ENCODE measurements around the gene PPIL4.

The PPIL4 gene

GRCh38 chr6:149545754-149546471 is at the start of gene PPIL4:
Gene PPIL4 (minus strand): TSS chr6:149546043. CDS start chr6:149546005, 38 bp downstream.
- DNase-seq (ENCODE audit: low spot score), result peak; percentile 96
- peaks cover 25% of the 10 kb centered on the region for H3K4me1 Mint-ChIP-seq (ENCODE audit: low read depth)
- peaks cover 2% of the 10 kb centered on the region for H3K27me3 Mint-ChIP-seq (ENCODE audit: low read depth)
- H3K9me3 Mint-ChIP-seq, result no peaks in the 10 kb centered on the region
- peak within 1 kb of the TSS; percentile 97 for H3K4me3 Mint-ChIP-seq
- H3K27ac Mint-ChIP-seq, result peak within 1 kb of the TSS; percentile 98
- H3K36me3 Mint-ChIP-seq (ENCODE audit: low read depth), result no peaks in the 10 kb centered on the region

- no peaks in the 10 kb centered on the region for H3K4me1 Mint-ChIP-seq (ENCODE audit: low read depth)
- peaks cover 36% of the 10 kb centered on the region for H3K36me3 Mint-ChIP-seq (ENCODE audit: low read depth)
- H3K27ac Mint-ChIP-seq, result no peak overlapping the region
- H3K27me3 Mint-ChIP-seq (ENCODE audit: low read depth), result no peaks in the 10 kb centered on the region
- no peaks in the 10 kb centered on the region for H3K9me3 Mint-ChIP-seq
- DNase-seq (ENCODE audit: low spot score), result no peak
- H3K4me3 Mint-ChIP-seq, result no peak overlapping the region
Observed at GRCh38 chr6:149593408-149593807, 47.6 kb upstream of the PPIL4 start.

GRCh38 chr6:149592983-149593382 is 47.1 kb upstream of the PPIL4 start:
- no peak for DNase-seq (ENCODE audit: low spot score)
- Mint-ChIP-seq H3K4me3 (no peak overlapping the region), H3K4me1 (ENCODE audit: low read depth) (no peaks in the 10 kb centered on the region), H3K27ac (no peak overlapping the region), H3K36me3 (ENCODE audit: low read depth) (peaks cover 33% of the 10 kb centered on the region), H3K9me3 (no peaks in the 10 kb centered on the region), H3K27me3 (ENCODE audit: low read depth) (no peaks in the 10 kb centered on the region)

DNA sequence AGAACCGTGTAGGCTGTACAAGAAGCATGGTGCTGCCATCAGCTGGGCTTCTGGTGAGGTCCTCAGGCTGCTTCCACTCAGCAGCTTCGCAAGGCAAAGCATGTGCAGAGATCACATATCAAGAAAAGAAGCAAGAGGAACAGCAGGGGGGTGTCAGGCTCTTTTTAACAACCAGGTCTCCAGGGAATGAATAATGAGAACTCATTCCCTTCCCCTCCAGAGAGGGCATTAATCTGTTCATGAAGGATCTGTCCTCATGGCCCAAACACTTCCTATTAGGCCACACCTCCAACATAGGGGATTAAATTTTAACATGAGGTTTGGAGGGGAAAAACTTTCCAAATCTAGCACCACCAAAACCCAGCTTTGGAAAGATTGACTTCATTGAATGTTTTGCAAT is 40.3 kb upstream of the PPIL4 start:
- Mint-ChIP-seq H3K9me3 (no peaks in the 10 kb centered on the region), H3K27ac (no peak overlapping the region), H3K4me3 (no peak overlapping the region), H3K36me3 (ENCODE audit: low read depth) (peaks cover 24% of the 10 kb centered on the region), H3K4me1 (ENCODE audit: low read depth) (no peaks in the 10 kb centered on the region), H3K27me3 (ENCODE audit: low read depth) (no peaks in the 10 kb centered on the region)
- no peak for DNase-seq (ENCODE audit: low spot score)

- DNase-seq (ENCODE audit: low spot score), result no peak
- H3K27ac Mint-ChIP-seq, result no peak overlapping the region
- no peaks in the 10 kb centered on the region for H3K9me3 Mint-ChIP-seq
- H3K4me3 Mint-ChIP-seq, result no peak overlapping the region
- no peaks in the 10 kb centered on the region for H3K4me1 Mint-ChIP-seq (ENCODE audit: low read depth)
- H3K27me3 Mint-ChIP-seq (ENCODE audit: low read depth), result no peaks in the 10 kb centered on the region
- H3K36me3 Mint-ChIP-seq (ENCODE audit: low read depth), result peaks cover 21% of the 10 kb centered on the region
Observed at GRCh38 chr6:149581349-149581748, 35.5 kb upstream of the PPIL4 start.

DNA sequence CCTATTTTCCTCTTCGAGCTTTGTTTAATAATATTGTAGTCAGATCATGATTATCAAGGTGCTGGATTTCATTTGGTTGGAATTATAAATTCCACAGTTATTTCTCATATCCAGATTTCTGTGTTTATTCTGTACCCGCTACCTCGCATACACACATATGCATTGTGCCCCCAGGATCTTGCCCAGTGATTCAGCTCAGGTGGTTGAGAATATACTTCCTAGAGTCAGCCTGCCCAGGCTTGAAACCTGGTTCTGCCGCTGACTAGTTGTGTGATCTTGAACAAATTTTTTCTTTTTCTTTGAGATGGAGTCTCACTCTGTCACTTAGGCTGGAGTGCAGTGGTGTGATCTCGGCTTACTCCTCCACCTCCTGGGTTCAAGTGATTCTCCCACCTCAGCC is 35.0 kb upstream of the PPIL4 start:
- Mint-ChIP-seq H3K9me3 (no peaks in the 10 kb centered on the region), H3K36me3 (ENCODE audit: low read depth) (peaks cover 20% of the 10 kb centered on the region), H3K4me1 (ENCODE audit: low read depth) (no peaks in the 10 kb centered on the region), H3K27me3 (ENCODE audit: low read depth) (no peaks in the 10 kb centered on the region), H3K27ac (no peak overlapping the region), H3K4me3 (no peak overlapping the region)
- no peak for DNase-seq (ENCODE audit: low spot score)

DNA sequence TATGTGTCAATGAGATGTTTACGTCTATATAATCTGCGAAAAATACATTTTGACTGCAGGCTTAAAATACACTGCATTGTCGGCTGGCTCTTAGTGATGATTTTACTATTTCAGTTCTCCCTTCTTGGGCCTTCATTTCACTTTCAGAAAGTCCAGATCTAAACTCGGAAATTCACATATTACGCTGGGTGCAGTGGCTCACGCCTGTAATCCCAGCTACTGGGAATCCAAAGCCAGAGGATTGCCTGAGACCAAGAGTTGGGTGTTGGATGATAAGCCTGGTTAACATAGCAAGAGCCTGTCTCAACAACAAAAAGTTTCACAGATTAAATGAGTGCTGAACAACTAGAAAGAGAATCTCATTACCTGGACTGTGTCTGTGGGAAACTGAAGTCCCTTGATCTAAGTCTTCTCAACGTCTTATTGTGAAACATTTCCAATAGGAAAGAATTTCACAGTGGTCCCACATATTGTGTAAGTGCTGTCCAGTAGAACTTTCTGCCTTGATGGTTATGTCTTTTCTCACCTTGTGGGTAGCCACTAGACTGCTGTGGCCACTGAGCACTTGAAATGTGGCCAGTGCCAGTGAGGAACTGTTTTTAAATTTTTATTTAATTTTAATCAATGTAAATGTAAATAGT is 22.2 kb upstream of the PPIL4 start:
- peak overlapping the region; percentile 30 for H3K4me3 Mint-ChIP-seq
- peaks cover 12% of the 10 kb centered on the region for H3K4me1 Mint-ChIP-seq (ENCODE audit: low read depth)
- H3K9me3 Mint-ChIP-seq, result no peaks in the 10 kb centered on the region
- no peaks in the 10 kb centered on the region for H3K36me3 Mint-ChIP-seq (ENCODE audit: low read depth)
- H3K27ac Mint-ChIP-seq, result no peak overlapping the region
- peaks cover 2% of the 10 kb centered on the region for H3K27me3 Mint-ChIP-seq (ENCODE audit: low read depth)
- no peak for DNase-seq (ENCODE audit: low spot score)

GRCh38 chr6:149567194-149567586 is 21.3 kb upstream of the PPIL4 start:
- no peaks in the 10 kb centered on the region for H3K9me3 Mint-ChIP-seq
- no peaks in the 10 kb centered on the region for H3K36me3 Mint-ChIP-seq (ENCODE audit: low read depth)
- DNase-seq (ENCODE audit: low spot score), result no peak
- H3K27me3 Mint-ChIP-seq (ENCODE audit: low read depth), result peaks cover 2% of the 10 kb centered on the region
- H3K4me3 Mint-ChIP-seq, result peak overlapping the region; percentile 93
- H3K27ac Mint-ChIP-seq, result peak overlapping the region; percentile 81
- H3K4me1 Mint-ChIP-seq (ENCODE audit: low read depth), result peaks cover 12% of the 10 kb centered on the region

GRCh38 chr6:149566410-149567193 is 20.8 kb upstream of the PPIL4 start:
- H3K4me1 Mint-ChIP-seq (ENCODE audit: low read depth), result peaks cover 12% of the 10 kb centered on the region

GRCh38 chr6:149565527-149566409 is 19.9 kb upstream of the PPIL4 start, which contains the start of gene GINM1:
Gene GINM1 (plus strand): TSS chr6:149566375. CDS start chr6:149566415, 40 bp downstream.
- peak; percentile 97 for DNase-seq (ENCODE audit: low spot score)
- H3K36me3 Mint-ChIP-seq (ENCODE audit: low read depth), result no peaks in the 10 kb centered on the region
- peaks cover 12% of the 10 kb centered on the region for H3K4me1 Mint-ChIP-seq (ENCODE audit: low read depth)
- H3K9me3 Mint-ChIP-seq, result no peaks in the 10 kb centered on the region
- H3K27me3 Mint-ChIP-seq (ENCODE audit: low read depth), result peaks cover 3% of the 10 kb centered on the region
- H3K27ac Mint-ChIP-seq, result peak within 1 kb of the TSS; percentile 91
- H3K4me3 Mint-ChIP-seq, result peak within 1 kb of the TSS; percentile 93

More at GRCh38 chr6:149566410-149567193, 20.8 kb upstream of the PPIL4 start:
- Mint-ChIP-seq H3K9me3 (no peaks in the 10 kb centered on the region), H3K4me3 (peak overlapping the region; percentile 93), H3K36me3 (ENCODE audit: low read depth) (no peaks in the 10 kb centered on the region), H3K27ac (peak overlapping the region; percentile 81), H3K27me3 (ENCODE audit: low read depth) (peaks cover 2% of the 10 kb centered on the region)
- DNase-seq (ENCODE audit: low spot score), result peak; percentile 38

GRCh38 chr6:149563928-149564325 is 18.1 kb upstream of the PPIL4 start:
- peaks cover 12% of the 10 kb centered on the region for H3K4me1 Mint-ChIP-seq (ENCODE audit: low read depth)
- no peaks in the 10 kb centered on the region for H3K36me3 Mint-ChIP-seq (ENCODE audit: low read depth)
- DNase-seq (ENCODE audit: low spot score), result no peak
- no peak overlapping the region for H3K4me3 Mint-ChIP-seq
- H3K9me3 Mint-ChIP-seq, result no peaks in the 10 kb centered on the region
- peaks cover 18% of the 10 kb centered on the region for H3K27me3 Mint-ChIP-seq (ENCODE audit: low read depth)
- H3K27ac Mint-ChIP-seq, result no peak overlapping the region

DNA sequence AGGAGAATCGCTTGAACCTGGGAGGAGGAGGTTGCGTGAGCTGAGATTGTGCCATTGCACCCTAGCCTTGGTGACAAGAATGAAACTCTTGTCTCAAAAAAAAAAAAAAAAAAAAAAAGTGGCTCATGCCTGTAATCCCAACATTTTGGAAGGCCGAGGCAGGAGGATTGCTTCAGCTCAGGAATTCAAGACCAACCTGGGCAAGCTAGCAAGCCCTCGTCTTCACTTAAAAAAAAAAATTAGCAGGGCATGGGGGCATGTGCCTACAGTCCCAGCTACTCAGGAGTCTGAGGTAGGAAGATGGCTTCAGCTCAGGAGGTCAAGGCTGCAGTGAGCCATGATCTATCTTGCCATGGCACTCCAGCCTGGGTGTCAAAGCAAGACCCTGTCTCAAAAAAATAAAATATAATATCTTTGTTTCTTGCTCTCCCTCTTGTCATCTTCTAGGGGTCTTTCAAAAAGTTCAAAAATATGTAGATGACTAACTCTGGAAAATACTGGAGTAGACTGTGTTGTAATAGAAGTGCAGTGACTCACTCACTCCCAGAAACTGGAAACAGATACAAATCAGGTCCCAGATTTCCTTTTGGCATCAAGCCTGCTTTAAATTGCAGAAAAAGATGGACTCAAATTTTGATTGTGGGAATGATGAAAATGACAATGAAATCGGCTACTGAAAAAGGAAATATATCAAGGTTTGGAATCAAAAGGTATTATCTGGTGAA is 17.5 kb upstream of the PPIL4 start:
- H3K9me3 Mint-ChIP-seq, result no peaks in the 10 kb centered on the region
- H3K4me3 Mint-ChIP-seq, result no peak overlapping the region
- H3K27ac Mint-ChIP-seq, result no peak overlapping the region
- peak; percentile 2 for DNase-seq (ENCODE audit: low spot score)
- H3K36me3 Mint-ChIP-seq (ENCODE audit: low read depth), result no peaks in the 10 kb centered on the region
- peaks cover 12% of the 10 kb centered on the region for H3K4me1 Mint-ChIP-seq (ENCODE audit: low read depth)
- H3K27me3 Mint-ChIP-seq (ENCODE audit: low read depth), result peaks cover 21% of the 10 kb centered on the region

DNA sequence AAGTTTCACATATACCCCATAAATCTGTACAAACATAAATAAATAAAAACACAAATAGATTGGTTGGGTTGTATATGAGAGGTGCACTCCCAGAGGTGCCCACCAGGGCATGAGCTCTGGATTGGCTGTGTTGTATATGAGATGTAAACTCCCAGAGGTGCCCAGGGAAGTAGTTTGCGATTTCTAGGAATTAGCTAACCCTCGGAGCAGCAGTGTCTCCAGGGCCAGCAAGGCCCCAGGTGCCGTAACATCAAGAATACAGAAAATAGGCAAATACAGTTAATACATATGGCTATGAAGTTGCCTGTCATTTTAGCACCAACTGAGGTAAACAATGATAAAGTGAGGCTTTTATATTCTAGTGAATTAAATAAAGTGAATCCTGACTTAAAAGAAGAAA is 14.9 kb upstream of the PPIL4 start:
- H3K27ac Mint-ChIP-seq, result no peak overlapping the region
- no peaks in the 10 kb centered on the region for H3K9me3 Mint-ChIP-seq
- H3K4me3 Mint-ChIP-seq, result no peak overlapping the region
- DNase-seq (ENCODE audit: low spot score), result peak; percentile 3
- peaks cover 4% of the 10 kb centered on the region for H3K4me1 Mint-ChIP-seq (ENCODE audit: low read depth)
- H3K36me3 Mint-ChIP-seq (ENCODE audit: low read depth), result no peaks in the 10 kb centered on the region
- peaks cover 39% of the 10 kb centered on the region for H3K27me3 Mint-ChIP-seq (ENCODE audit: low read depth)

Data from T-helper 2 cell treated with Interferon-gamma antibody and Interleukin-4, amounts not matched to agents 5 μg/mL and 100 μg/mL, for 36 hours (primary cell).